ENCODE data around the gene BAIAP3.
A peak's percentile ranks its signal among the peaks of the same experiment; 100 is the strongest.

GRCh38 chr16:1330260-1330914 lies 3.1 kb upstream of the BAIAP3 start:
- TF ChIP-seq, protein P1, sequence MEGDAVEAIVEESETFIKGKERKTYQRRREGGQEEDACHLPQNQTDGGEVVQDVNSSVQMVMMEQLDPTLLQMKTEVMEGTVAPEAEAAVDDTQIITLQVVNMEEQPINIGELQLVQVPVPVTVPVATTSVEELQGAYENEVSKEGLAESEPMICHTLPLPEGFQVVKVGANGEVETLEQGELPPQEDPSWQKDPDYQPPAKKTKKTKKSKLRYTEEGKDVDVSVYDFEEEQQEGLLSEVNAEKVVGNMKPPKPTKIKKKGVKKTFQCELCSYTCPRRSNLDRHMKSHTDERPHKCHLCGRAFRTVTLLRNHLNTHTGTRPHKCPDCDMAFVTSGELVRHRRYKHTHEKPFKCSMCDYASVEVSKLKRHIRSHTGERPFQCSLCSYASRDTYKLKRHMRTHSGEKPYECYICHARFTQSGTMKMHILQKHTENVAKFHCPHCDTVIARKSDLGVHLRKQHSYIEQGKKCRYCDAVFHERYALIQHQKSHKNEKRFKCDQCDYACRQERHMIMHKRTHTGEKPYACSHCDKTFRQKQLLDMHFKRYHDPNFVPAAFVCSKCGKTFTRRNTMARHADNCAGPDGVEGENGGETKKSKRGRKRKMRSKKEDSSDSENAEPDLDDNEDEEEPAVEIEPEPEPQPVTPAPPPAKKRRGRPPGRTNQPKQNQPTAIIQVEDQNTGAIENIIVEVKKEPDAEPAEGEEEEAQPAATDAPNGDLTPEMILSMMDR (IDR thresholded peaks at IDR 0.05 in 4 of 5, conservative IDR thresholded peaks at IDR 0.05 in 1 of 5) = peak in 2 of 5 experiments; percentile 23 to 34
- no peak for TF ChIP-seq POLR2A (IDR thresholded peaks at IDR 0.05)
